ENCODE measurements around the gene ASB16. TPM values are rescaled to one million over a fixed set of nuclear protein-coding genes. Genes with fewer than 3 reads are reported as not detected.

ASB16 gene
- total and polyA plus RNA-seq, 2 donors (not counting 3 experiments of a cell fraction or from before 2014, with no cell fraction given), result not detected

- ChIA-PET POLR2A (no interaction called here), CTCF (interaction anchor here (1.0 kb wide), 1 partner anchor 15 kb away, joined by 4 read pairs; no protein-coding TSS in a partner anchor)
- intact Hi-C loops (cut with micrococcal nuclease) (no loop called here), dilution Hi-C loops (cut with MboI; ENCODE audit: extremely low pct_ligation_motif_present, low sequenced_read_pairs) (no loop called here)
- Histone ChIP-seq H3K4me2 (ENCODE audit: insufficient read depth, low read length) (no peak overlapping the region), H3K9me1 (replicated peaks; ENCODE audit: control insufficient read depth, extremely low read depth, insufficient read depth, low read length) (no peaks in the 10 kb centered on the region), H3K79me2 (ENCODE audit: control insufficient read depth, insufficient read depth, low read length) (peaks cover 37% of the 10 kb centered on the region), H3K36me3 (ENCODE audit: control insufficient read depth in 2 of 2, extremely low read depth in 1 of 2, insufficient read depth in 2 of 2, low read length in 2 of 2) (peaks cover 7 to 9% of the 10 kb centered on the region in 2 experiments), H3K4me1 (ENCODE audit: control insufficient read depth, extremely low read depth, insufficient read depth, low read length) (peaks cover 12% of the 10 kb centered on the region), H3K9ac (replicated peaks; ENCODE audit: extremely low read depth, insufficient read depth, low read length) (no peak overlapping the region), H3K27me3 (ENCODE audit: control insufficient read depth in 2 of 2, insufficient read depth in 2 of 2, low read length in 2 of 2) (no peaks in the 10 kb centered on the region), H3K9me3 (replicated peaks; ENCODE audit: control insufficient read depth, insufficient read depth, low read length) (no peaks in the 10 kb centered on the region), H3K27ac (ENCODE audit: insufficient read depth, low read depth, low read length) (no peak overlapping the region), H4K20me1 (replicated peaks; ENCODE audit: control insufficient read depth, extremely low read depth, insufficient read depth, low read length) (no peaks in the 10 kb centered on the region), H3K4me3 (replicated peaks in 1 of 3; ENCODE audit: insufficient read depth in 1 of 3, low read depth in 1 of 3, low read length in 3 of 3) (no peak overlapping the region), H2AFZ (ENCODE audit: low read depth, low read length) (no peak overlapping the region)
- no peak for TF ChIP-seq MYC (IDR thresholded peaks at IDR 0.05; ENCODE audit: low read depth, low read length)
- TF ChIP-seq POLR2AphosphoS5 (IDR thresholded peaks at IDR 0.05; ENCODE audit: insufficient read depth, low read depth, low read length), result no peak
- no peak for TF ChIP-seq MAX (IDR thresholded peaks at IDR 0.05; ENCODE audit: insufficient read depth, insufficient read length)
- no peak for TF ChIP-seq CTCF (IDR thresholded peaks at IDR 0.05; ENCODE audit: extremely low read depth in 1 of 2, insufficient read depth in 1 of 2, low read depth in 1 of 2, low read length in 2 of 2)
- no peak for TF ChIP-seq GATA2 (IDR thresholded peaks at IDR 0.05; ENCODE audit: insufficient read depth, insufficient read length, low read depth, low read length)
- no peak for TF ChIP-seq FOS (IDR thresholded peaks at IDR 0.05; ENCODE audit: borderline replicate concordance, insufficient read depth, low read length)
- no peak for TF ChIP-seq JUN (IDR thresholded peaks at IDR 0.05; ENCODE audit: borderline replicate concordance, insufficient read depth, insufficient read length, low read depth)
- no peak for TF ChIP-seq EZH2 (IDR thresholded peaks at IDR 0.05; ENCODE audit: borderline replicate concordance, low read depth, low read length, severe bottlenecking)
- no peak for TF ChIP-seq POLR2A (IDR thresholded peaks at IDR 0.05; ENCODE audit: low read depth, low read length)
- FAIRE-seq (no peak), DNase-seq (ENCODE audit: low read depth, low spot score) (no peak)
- no TSS peak for BruUV-seq (replicated peaks)
Measured at GRCh38 chr17:44183024-44183423, 12.5 kb downstream of the ASB16 start.

All from endothelial cell of umbilical vein (primary cell).